Inflammatory macrophage (primary cell): ENCODE data around the gene CLIP1.
"Not testable (repeated sequence)": the region's sequence is repeated elsewhere in the genome, so short reads cannot be mapped to it uniquely, and the experiment has no call there.

Experiments
- DNase-seq, 2 donors: peaks; one replicate each; pipeline ENCODE4 v3.0.0-alpha.2; 2020 to 2022
- total RNA-seq, 18 experiments: gene quantifications; one replicate each; lab custom pipeline; 2026; ENCODE audit warnings: mixed read lengths in 6 of 18, inconsistent platforms in 2 of 18; lab: John Stamatoyannopoulos, UW

CLIP1 gene
- 129 to 202 (median 174) reads per million in 18 experiments for total RNA-seq

DNA sequence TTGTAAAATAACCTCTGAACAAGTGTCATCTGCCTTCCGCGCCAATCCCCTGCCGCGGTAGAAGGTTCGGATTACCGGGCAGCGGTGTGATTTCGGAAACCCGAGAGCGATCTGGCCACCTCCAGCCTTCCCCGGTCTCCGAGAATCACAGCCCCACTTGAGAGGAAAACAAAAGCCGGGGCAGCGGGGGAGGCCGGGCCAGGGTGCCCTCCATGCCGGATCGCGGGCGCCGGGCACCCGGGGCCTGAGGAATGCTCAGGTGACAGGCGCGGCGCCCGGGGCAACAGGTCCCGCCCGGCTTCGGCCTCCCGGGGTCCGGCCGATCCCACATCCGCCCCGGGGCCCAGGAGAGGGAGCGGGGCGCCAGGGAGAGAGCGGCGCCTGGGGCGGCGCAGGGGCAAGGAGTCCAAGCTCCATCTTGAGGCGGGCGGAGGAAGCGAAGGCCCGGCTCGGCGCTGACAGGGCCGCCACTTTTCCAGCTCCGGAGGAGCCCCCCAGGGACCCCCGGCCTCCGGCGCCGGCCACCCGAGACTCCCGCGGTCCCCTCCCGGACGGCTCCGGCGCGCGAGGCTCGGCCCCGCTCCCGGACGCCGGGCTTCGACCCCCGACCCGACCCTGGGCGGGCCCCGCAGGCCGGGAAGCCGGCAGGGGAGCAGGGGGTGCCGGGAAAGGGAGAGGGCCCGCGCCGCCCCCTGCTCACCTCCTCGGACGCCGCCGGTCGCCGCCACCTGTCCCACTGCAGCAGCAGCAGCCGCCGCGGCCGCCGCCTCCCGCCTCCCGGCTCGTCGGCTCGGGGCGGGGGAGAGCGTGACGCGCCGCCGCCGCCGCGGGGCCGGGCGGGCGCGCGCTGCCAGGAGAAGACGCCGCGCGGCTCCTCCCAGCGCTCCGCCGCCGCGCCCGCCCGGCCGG, at the start of gene CLIP1:
TSS of gene CLIP1 (minus strand) at position 849 of the 909 bp plus-strand sequence. CDS start 42,217 bp downstream, outside the sequence.
- peak; percentile 40 to 80 for DNase-seq

DNA sequence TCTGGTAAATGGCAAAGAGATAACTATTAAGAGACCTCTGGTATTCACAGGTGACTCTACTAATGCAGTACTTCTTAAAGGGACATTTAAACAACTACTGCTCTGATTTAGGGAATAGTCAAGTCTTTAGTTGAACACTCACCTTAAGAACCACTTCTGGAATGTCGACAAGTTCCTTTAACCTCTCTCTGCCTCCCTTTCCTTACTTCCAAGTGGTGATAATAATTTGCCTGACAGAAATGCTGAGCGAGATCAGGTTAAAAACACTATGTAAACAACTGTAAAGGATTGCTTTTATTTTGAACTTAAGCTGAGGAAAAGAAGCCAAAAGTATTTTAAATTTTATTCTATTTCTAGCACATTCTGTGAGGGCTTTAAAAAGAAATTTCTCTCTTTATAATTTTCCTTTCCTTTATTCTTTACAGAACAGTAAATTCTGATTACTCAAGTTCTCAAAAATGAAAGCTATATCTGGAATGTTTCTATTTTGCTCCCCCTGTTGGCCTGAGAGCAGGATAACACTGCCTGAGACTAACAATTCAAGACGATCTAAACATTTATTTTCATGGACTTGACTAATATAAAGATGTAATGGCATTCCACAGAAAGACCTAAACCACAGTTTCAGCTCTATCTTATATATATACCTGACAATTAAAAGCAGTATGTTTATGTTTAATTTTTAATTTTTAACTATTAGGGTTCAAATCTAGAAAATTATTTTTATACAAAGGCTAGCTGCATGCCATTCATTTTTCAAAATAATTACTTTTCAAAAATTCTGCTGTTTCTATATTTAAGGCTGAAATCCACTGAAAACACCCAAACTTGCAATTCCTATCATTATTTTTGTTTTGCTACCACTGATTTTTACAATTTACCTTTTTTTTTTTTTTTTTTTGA, 49.1 kb upstream of the CLIP1 start:
- peak; percentile 56 to 68 for DNase-seq

DNA sequence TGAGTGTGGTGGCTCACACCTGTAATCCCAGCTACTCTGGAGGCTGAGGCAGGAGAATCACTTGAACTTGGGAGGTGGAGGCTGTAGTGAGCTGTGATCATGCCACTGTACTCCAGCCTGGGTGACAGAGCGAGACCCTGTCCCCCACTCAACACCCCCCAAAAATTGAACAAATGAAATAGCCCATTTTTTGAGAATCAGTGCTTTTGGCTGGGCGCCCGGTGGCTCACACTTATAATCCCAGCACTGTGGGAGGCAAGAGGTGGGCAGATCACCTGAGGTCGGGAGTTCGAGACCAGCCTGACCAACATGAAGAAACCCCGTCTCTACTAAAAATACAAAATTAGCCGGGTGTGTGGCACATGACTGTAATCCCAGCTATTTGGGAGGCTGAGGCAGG, 48.1 kb upstream of the CLIP1 start:
- not testable (repeated sequence) for DNase-seq

DNA sequence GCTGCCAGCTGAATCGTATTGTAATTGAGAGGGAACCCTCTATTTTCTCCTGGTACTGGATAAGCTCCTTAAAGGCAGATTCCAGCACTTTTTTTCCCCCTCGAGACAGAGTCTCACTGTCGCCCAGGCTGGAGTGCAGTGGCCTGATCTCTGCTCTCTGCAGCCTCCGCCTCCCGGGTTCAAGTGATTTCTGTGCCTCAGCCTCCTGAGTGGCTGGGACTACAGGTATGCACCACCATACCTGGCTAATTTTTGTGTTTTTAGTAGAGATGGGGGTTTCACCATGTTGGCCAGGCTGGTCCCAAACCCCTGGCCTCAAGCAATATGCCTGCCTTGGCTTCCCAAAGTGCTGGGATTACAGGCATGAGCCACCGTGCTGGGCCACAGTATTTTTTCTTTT, 47.4 kb upstream of the CLIP1 start:
- not testable (repeated sequence) for DNase-seq

DNA sequence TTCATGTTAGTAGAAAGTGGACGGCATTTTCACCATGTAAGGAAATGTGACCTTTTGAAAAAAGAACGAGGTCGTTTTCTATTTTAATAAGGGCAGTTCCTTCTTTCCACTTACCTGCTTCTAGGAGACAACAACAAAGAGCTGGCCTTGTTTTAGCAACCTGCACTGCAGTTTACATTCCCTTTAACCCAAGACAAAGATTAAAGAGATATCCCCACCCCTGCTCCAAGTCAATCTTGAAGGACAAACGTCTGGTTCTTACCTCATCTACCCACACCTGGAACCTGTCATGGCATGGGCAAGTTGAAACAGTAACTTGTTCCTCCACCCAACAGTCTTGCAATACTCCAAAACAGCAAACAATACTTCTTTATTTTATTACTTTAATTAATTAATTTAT, 45.5 kb upstream of the CLIP1 start:
- no peak for DNase-seq

DNA sequence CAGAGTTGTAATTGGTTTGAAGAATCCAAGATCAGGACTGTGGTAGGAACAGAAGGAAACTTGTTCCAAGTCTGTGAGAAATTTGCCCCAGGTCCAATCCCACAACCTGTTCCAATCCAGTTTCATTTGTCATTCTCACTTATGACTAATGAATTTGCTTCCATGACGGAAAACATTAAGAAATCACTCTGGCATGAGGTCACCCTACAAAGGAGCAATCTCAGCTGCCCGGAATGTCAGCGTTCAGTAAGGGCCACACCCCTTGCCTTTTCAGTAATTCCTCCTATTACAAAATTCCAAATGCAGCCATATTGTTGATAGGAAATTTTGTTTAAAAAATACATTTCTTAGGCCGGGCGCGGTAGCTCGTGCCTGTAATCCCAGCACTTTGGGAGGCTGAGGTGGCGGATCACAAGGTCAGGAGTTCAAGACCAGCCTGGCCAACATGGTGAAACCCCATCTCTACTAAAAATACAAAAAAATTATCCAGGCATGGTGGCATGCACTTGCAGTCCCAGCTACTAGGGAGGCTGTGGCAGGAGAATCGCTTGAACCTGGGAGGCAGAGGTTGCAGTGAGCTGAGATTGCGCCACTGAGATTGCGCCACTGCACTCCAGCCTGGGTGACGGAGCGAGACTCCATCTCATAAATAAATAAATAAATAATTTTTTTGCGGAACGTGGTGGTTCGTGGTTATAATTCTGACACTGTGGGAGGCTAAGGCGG, 42.0 kb upstream of the CLIP1 start:
- DNase-seq = peak; percentile 77 to 79

DNA sequence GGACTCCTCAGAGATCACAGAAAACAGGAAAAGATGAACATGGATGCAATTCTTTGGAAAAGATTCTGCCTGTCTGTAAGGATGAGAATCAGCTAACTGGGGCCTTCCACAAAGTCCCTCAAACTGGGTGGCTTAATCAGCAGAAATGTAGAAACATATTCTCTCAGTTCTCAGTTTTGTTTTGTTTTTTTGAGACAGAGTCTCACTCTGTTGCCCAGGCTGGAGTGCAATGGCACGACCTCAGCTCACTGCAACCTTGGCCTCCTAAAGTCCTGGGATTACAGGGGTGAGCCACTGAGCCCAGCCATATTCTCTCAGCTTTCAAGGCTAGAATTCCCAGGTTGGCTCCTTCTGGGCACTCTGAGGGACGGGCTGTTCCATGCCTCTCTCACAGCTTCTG, 38.2 kb upstream of the CLIP1 start:
- no peak for DNase-seq

DNA sequence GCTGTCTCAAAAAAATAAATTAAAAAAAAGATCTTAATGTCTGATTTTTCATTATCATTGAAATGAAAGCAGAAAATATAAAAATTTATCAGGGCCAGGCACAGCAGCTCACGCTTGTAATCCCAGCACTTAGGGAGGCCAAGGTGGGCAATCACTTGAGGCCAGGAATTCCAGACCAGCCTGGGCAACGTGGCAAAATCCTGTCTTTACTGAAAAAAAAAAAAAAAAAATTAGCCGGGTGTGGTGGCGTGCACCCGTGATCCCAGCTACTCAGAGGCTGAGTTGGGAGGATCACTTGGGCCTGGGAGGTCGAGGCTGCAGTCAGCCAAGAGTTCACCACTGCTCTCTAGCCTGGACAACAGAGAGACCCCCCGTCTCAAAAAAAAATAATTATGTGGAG, 37.6 kb upstream of the CLIP1 start:
- no peak for DNase-seq

DNA sequence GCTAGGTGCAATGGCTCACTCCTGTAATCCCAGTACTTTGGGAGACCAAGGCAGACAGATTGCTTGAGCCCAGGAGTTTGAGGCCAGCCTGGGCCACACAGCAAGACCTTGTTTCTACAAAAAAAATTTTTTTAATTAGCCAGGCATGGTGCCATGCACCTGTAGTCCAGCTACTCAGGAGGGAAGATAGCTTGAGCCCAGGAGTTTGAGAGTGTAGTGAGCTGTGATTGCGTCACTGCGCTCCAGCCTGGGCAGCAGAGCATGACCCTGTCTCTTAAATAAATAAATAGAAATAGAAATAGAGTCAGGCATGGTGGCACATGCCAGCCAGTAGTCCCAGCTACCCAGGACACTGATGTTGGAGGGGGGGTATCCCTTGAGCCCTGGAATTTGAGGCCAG, 36.7 kb upstream of the CLIP1 start:
- DNase-seq = no peak

DNA sequence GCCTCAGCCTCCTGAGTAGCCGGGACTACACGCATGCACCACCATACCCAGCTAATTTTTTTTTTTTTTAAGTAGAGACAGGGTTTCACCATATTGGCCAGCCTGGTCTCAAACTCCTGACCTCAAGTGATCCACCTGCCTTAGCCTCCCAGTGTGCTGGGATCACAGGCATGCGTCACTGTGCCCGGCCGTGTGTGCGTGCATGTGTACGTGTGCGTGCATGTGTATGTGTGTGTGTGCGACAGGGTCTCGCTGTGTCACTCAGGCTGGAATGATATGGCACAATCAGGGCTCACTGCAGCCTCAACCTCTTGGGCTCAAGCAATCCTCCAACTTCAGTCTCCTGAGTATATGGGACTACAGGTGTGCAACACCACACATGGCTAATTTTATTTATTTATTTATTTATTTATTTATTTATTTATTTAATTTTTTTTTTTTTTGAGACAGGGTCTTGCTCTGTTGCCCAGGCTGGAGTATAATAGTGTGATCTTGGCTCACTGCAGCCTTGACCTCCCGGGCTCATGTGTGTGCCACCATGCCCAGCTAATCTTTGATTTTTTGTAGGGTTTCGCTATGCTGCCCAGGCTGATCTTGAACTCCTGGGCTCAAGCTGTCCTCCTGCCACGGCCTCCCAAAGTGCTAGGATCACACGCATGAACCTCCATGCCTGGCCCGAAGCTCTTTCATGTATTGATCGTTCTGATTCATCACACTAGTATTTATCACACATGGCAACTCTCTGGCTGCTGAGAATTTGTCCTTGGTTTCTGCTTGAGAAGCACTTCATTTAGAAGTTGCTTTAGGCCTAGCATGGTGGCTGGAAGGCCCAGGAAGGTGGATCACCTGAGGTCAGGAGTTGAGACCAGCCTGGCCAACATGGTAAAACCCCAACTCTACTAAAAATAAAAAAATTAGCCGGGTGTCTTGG, 35.9 kb upstream of the CLIP1 start:
- no peak for DNase-seq

DNA sequence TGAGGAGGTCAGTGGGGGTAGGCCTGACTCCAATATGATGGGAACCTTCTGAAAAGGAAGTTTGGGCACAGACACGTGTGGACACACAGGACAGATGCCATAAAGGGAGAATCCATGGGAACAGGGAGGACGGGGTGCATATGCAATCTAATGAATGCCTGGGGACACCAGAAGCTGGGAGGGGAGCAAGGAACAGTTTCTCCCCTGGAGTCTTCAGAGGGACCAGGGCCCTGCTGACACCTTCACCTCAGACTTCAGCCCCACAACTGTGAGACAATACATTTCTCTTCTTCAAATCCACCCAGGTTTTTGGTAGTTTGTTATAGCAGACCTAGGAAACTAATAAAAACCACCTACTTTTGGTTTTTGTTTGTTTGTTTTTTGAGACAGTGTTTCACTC, 35.2 kb upstream of the CLIP1 start:
- no peak for DNase-seq

DNA sequence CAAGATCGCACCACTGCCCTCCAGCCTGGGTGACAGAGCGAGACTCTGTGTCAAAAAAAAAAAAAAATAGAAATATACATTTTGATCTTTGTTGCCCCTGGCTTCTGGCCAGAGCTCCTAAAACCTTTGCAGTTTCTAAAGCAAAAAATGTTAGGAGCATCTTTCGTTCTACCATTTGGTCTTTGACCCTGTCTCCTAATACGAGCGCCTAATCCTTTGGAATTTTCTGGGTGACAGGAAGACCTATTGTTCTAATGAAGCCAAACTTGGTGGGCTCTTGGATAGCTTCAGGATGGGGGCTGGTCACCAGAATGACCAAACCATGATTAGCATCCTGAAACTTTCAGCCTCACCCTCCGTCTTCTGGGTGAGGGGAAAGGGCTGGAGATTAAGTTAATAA, 32.3 kb upstream of the CLIP1 start:
- no peak for DNase-seq

DNA sequence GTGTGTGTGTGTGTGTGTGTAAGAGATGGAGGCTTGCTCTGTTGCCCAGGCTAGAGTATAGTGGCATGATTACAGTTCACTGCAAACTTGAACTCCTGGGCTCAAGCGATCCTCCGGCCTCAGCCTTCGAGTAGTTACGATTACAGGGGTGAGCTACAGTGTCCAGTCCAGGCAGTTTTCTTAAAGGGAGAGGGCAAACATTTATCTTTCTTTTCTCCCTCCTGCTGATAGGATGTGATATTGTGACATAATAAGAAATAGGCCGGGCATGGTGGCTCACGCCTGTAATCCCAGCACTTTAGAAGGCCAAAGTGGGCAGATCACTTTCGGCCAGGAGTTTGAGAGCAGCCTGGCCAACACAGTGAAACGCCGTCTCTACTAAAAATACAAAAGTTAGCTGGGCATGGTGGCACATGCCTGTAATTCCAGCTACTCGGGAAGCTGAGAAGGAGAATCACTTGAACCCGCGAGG, 31.8 kb upstream of the CLIP1 start:
- no peak for DNase-seq

DNA sequence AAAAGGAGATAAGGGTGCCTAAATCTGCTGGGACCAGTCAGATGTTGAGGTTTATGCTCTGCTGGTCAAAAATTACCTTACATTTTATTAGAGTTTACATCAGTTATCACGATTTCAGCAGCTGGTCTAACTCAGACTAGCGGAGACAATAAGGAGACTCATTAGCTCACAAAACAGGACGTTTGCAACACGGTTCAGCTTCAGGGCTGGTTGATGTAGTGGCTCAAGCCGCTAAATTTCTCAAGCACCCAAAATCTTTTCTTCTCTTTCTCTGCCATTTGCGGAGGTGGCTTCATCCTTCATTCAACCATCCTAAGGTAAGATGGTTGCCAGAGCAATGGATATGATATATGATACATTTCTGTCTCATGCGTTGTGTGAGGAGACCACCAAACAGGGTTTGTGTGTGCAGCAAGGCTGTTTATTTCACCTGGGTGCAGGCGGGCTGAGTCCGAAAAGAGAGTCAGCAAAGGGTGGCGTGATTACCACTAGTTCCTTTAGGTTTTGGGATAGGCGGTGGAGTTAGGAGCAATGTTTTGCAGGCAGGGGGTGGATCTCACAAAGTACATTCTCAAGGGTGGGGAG, 30.3 kb upstream of the CLIP1 start:
- DNase-seq = no peak

DNA sequence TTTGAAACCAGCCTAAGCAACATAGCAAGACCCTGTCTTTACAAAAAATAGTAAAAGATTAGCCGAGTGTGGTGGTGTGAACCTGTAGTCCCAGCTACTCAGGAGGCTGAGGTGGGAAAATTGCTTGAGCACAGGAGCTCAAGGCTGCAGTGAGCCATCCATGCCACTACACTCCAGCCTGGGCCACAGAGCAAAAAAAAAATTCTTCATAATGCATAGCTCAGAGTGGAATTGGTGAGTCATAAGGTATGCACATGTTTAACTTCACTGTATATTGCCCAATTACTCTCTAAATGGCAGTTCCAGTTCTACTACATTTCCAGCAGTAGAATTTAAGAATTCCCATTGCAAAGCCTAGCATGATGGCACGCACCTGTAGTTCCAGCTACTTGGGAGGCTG, 26.8 kb upstream of the CLIP1 start:
- DNase-seq = peak; percentile 56

DNA sequence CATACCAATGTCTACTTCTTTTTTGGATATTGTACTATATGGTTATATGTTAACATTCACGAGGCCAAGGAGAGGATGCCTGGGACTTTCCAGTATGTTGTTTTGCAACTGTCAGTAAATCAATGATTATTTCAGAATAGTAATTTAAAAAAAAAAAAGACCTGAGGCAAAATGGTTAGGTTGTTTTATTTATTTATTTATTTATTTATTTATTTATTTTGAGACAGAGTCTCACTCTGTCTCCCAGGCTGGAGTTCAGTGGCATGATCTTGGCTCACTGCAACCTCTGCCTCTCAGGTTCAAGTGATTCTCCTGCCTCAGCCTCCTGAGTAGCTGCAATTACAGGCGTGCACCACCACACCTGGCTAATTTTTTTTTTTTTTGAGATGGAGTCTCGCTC, 25.4 kb upstream of the CLIP1 start:
- DNase-seq = not testable (repeated sequence)

DNA sequence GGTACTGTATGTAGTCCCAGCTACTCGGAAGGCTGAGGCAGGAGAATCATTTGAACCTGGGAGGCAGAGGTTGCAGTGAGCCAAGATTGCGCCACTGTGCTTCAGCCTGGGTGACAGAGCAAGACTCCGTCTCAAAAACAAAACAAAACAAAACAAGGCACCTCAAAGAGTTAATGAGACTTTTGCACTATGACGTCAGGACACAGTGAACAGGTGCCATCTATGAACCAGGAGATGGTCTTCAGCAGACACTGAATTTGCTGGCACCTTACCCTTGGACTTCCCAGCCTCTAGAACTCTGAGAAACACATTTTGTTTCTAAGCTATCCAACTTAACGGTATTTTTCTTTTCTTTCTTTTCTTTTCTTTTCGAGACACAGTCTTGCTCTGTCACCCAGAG, 23.9 kb upstream of the CLIP1 start:
- DNase-seq = not testable (repeated sequence)

DNA sequence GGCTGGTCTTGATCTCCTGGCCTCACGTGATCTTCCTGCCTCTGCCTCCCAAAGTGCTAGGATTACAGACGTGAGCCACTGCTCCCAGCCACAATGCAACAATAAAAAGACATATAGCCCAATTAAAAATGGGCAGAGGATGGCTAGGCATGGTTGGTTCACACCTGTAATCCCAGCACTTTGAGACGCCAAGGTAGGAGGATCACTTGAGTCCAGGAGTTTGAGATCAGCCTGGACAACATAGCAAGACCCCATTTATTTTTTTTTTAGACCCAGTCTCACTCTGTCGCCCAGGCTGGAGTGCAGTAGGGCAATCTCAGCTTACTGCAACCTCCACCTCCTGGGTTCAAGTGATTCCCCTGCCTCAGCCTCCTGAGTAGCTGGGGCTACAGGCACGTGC, 21.6 kb upstream of the CLIP1 start:
- DNase-seq = not testable (repeated sequence)

DNA sequence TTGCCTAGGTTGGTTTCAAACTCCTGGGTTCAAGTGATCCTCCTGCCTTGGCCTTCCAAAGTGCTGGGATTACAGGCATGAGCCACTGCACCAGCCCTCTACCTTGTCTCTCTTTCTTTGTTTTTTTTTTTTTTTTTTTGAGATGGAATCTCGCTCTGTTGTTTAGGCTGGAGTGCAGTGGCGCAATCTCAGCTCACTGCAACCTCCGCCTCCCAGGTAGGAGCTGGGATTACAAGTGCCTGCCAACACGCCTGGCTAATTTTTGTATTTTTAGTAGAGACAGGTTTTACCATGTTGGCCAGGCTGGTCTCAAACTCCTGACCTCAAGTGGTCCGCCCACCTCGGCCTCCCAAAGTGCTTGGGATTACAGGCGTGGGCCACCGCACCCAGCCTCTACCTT, 16.4 kb upstream of the CLIP1 start:
- DNase-seq = not testable (repeated sequence)

DNA sequence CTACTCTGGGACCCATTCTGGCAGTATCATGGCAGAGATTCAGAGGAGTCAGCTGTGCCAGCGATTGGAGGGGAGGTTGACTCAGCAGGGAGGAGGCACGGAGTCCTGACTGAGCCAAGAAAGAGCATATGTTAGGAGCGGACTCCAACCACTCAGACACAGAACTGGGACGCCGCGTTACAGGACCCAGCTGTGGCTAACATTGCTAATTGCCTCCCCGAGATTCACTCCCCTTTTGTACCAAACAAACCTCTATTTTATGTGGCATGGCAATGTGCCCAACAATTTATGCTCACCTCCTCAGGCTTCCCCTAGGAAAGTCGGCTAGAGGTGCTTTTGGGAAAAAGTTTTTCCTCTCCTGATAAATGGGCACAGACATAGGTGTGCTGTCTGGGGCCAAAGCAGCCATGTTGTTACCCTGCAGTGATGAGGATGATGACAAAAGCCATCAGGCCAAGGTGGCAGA, 15.2 kb upstream of the CLIP1 start:
- no peak for DNase-seq

DNA sequence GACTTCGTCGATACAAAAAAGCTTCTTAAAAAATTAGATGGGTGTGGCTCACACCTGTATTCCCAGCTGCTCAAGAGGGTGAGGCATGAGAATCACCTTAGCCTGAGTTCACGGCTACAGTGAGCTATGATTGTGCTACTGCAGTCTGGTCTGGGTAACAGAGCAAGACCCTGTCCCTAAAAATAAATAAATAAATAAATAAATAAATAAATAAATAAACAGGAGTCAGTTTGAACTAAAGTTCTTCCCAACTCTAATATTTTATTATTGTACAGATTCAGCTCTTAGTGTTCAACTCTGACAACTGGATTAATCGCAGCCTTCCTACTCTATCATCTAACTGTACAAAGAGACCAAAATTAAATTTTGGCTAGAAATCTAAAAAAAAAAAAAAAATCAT, 12.7 kb upstream of the CLIP1 start:
- no peak for DNase-seq
